ENCODE measurements around the gene MARCHF2.

MARCHF2 gene

GRCh38 chr19:8396563-8397203 lies 16.4 kb upstream of the MARCHF2 start:
- FAIRE-seq (peak; percentile 97), DNase-seq (ENCODE audit: insufficient read length, low spot score) (peak; percentile 86)

GRCh38 chr19:8397271-8397670 lies 15.8 kb upstream of the MARCHF2 start:
- TF ChIP-seq TAF1 (IDR thresholded peaks at IDR 0.05; ENCODE audit: low read depth, low read length) = no peak
- no peak for TF ChIP-seq PAX5 (IDR thresholded peaks at IDR 0.05; ENCODE audit: insufficient read depth, low read length, severe bottlenecking)
- TF ChIP-seq SPI1 (IDR thresholded peaks at IDR 0.05; ENCODE audit: low read depth, low read length) = no peak
- TF ChIP-seq POLR2AphosphoS5 (IDR thresholded peaks at IDR 0.05; ENCODE audit: low read depth, low read length) = no peak
- TF ChIP-seq POU2F2 (IDR thresholded peaks at IDR 0.05; ENCODE audit: low read depth, low read length) = no peak
- TF ChIP-seq POLR2A (IDR thresholded peaks at IDR 0.05; ENCODE audit: low read depth, low read length) = no peak
- no peak for FAIRE-seq

More at GRCh38 chr19:8396563-8397203, 16.4 kb upstream of the MARCHF2 start:
- TF ChIP-seq POLR2A (IDR thresholded peaks at IDR 0.05; ENCODE audit: low read depth, low read length) (no peak), POLR2AphosphoS5 (IDR thresholded peaks at IDR 0.05; ENCODE audit: low read depth, low read length) (no peak), TAF1 (IDR thresholded peaks at IDR 0.05; ENCODE audit: low read depth, low read length) (no peak), PAX5 (IDR thresholded peaks at IDR 0.05; ENCODE audit: insufficient read depth, low read length, severe bottlenecking) (no peak), SPI1 (IDR thresholded peaks at IDR 0.05; ENCODE audit: low read depth, low read length) (no peak), POU2F2 (IDR thresholded peaks at IDR 0.05; ENCODE audit: low read depth, low read length) (no peak)

GRCh38 chr19:8397746-8398310 lies 15.3 kb upstream of the MARCHF2 start:
- FAIRE-seq = no peak
- TF ChIP-seq TAF1 (IDR thresholded peaks at IDR 0.05; ENCODE audit: low read depth, low read length) (no peak), POLR2A (IDR thresholded peaks at IDR 0.05; ENCODE audit: low read depth, low read length) (no peak), PAX5 (IDR thresholded peaks at IDR 0.05; ENCODE audit: insufficient read depth, low read length, severe bottlenecking) (no peak), SPI1 (IDR thresholded peaks at IDR 0.05; ENCODE audit: low read depth, low read length) (no peak), POU2F2 (IDR thresholded peaks at IDR 0.05; ENCODE audit: low read depth, low read length) (no peak), POLR2AphosphoS5 (IDR thresholded peaks at IDR 0.05; ENCODE audit: low read depth, low read length) (no peak)
- no peak for DNase-seq (ENCODE audit: insufficient read length, low spot score)

More at GRCh38 chr19:8397271-8397670, 15.8 kb upstream of the MARCHF2 start:
- DNase-seq (ENCODE audit: insufficient read length, low spot score) = no peak

- TF ChIP-seq POU2F2 (IDR thresholded peaks at IDR 0.05; ENCODE audit: low read depth, low read length) = no peak
- no peak for TF ChIP-seq POLR2A (IDR thresholded peaks at IDR 0.05; ENCODE audit: low read depth, low read length)
- TF ChIP-seq POLR2AphosphoS5 (IDR thresholded peaks at IDR 0.05; ENCODE audit: low read depth, low read length) = no peak
- no peak for TF ChIP-seq SPI1 (IDR thresholded peaks at IDR 0.05; ENCODE audit: low read depth, low read length)
- no peak for TF ChIP-seq TAF1 (IDR thresholded peaks at IDR 0.05; ENCODE audit: low read depth, low read length)
- TF ChIP-seq PAX5 (IDR thresholded peaks at IDR 0.05; ENCODE audit: insufficient read depth, low read length, severe bottlenecking) = no peak
- DNase-seq (ENCODE audit: insufficient read length, low spot score) = no peak
- no peak for FAIRE-seq
Observed at GRCh38 chr19:8398311-8398771, 14.8 kb upstream of the MARCHF2 start.

- FAIRE-seq = no peak
- no peak for TF ChIP-seq PAX5 (IDR thresholded peaks at IDR 0.05; ENCODE audit: insufficient read depth, low read length, severe bottlenecking)
- TF ChIP-seq POLR2A (IDR thresholded peaks at IDR 0.05; ENCODE audit: low read depth, low read length) = no peak
- DNase-seq (ENCODE audit: insufficient read length, low spot score) = no peak
Observed at GRCh38 chr19:8399681-8400188, 13.4 kb upstream of the MARCHF2 start.

- no peak for FAIRE-seq
- DNase-seq (ENCODE audit: insufficient read length, low spot score) = no peak
- TF ChIP-seq POLR2A (IDR thresholded peaks at IDR 0.05; ENCODE audit: low read depth, low read length) (no peak), POLR2AphosphoS5 (IDR thresholded peaks at IDR 0.05; ENCODE audit: low read depth, low read length) (no peak), POU2F2 (IDR thresholded peaks at IDR 0.05; ENCODE audit: low read depth, low read length) (no peak), SPI1 (IDR thresholded peaks at IDR 0.05; ENCODE audit: low read depth, low read length) (no peak), TAF1 (IDR thresholded peaks at IDR 0.05; ENCODE audit: low read depth, low read length) (no peak), PAX5 (IDR thresholded peaks at IDR 0.05; ENCODE audit: insufficient read depth, low read length, severe bottlenecking) (no peak)
Observed at GRCh38 chr19:8401981-8402411, 11.1 kb upstream of the MARCHF2 start.

- no peak for FAIRE-seq
- DNase-seq (ENCODE audit: insufficient read length, low spot score) = no peak
- TF ChIP-seq POU2F2 (IDR thresholded peaks at IDR 0.05; ENCODE audit: low read depth, low read length) (no peak), SPI1 (IDR thresholded peaks at IDR 0.05; ENCODE audit: low read depth, low read length) (no peak), POLR2AphosphoS5 (IDR thresholded peaks at IDR 0.05; ENCODE audit: low read depth, low read length) (no peak), TAF1 (IDR thresholded peaks at IDR 0.05; ENCODE audit: low read depth, low read length) (no peak), PAX5 (IDR thresholded peaks at IDR 0.05; ENCODE audit: insufficient read depth, low read length, severe bottlenecking) (no peak), POLR2A (IDR thresholded peaks at IDR 0.05; ENCODE audit: low read depth, low read length) (no peak)
Observed at GRCh38 chr19:8403098-8403819, 9.8 kb upstream of the MARCHF2 start.

- no peak for DNase-seq (ENCODE audit: insufficient read length, low spot score)
- no peak for TF ChIP-seq PAX5 (IDR thresholded peaks at IDR 0.05; ENCODE audit: insufficient read depth, low read length, severe bottlenecking)
- TF ChIP-seq TAF1 (IDR thresholded peaks at IDR 0.05; ENCODE audit: low read depth, low read length) = no peak
- TF ChIP-seq POU2F2 (IDR thresholded peaks at IDR 0.05; ENCODE audit: low read depth, low read length) = no peak
- TF ChIP-seq SPI1 (IDR thresholded peaks at IDR 0.05; ENCODE audit: low read depth, low read length) = no peak
- no peak for TF ChIP-seq POLR2AphosphoS5 (IDR thresholded peaks at IDR 0.05; ENCODE audit: low read depth, low read length)
- TF ChIP-seq POLR2A (IDR thresholded peaks at IDR 0.05; ENCODE audit: low read depth, low read length) = no peak
- no peak for FAIRE-seq
Observed at GRCh38 chr19:8403820-8404109, 9.3 kb upstream of the MARCHF2 start.

All from GM12891 (cell line).